ENCODE measurements around the gene CD40.

Gene CD40

GRCh38 chr20:46148313-46149208, 30.4 kb downstream of the CD40 start:
- no peak for DNase-seq (ENCODE audit: low read depth in 2 of 2)

GRCh38 chr20:46150943-46151342, 32.8 kb downstream of the CD40 start:
- DNase-seq (ENCODE audit: low read depth in 2 of 2), result no peak

GRCh38 chr20:46151936-46152335, 33.8 kb downstream of the CD40 start:
- DNase-seq (ENCODE audit: low read depth in 2 of 2), result peak in 1 of 2 donors; percentile 10

- no peak for DNase-seq (ENCODE audit: low read depth in 2 of 2)
Observed at GRCh38 chr20:46152824-46153586, 34.9 kb downstream of the CD40 start.

GRCh38 chr20:46154305-46154704, 36.2 kb downstream of the CD40 start:
- DNase-seq (ENCODE audit: low read depth in 2 of 2), result no peak

- DNase-seq (ENCODE audit: low read depth in 2 of 2), result no peak
Observed at GRCh38 chr20:46154796-46155195, 36.7 kb downstream of the CD40 start.

GRCh38 chr20:46156065-46156464, 38.0 kb downstream of the CD40 start:
- no peak for DNase-seq (ENCODE audit: low read depth in 2 of 2)

GRCh38 chr20:46157076-46157592, 39.0 kb downstream of the CD40 start:
- no peak for DNase-seq (ENCODE audit: low read depth in 2 of 2)

GRCh38 chr20:46157625-46158024, 39.5 kb downstream of the CD40 start:
- DNase-seq (ENCODE audit: low read depth in 2 of 2), result no peak

GRCh38 chr20:46158476-46158987, 40.4 kb downstream of the CD40 start:
- DNase-seq (ENCODE audit: low read depth in 2 of 2), result no peak

- no peak for DNase-seq (ENCODE audit: low read depth in 2 of 2)
Observed at GRCh38 chr20:46159101-46159897, 41.2 kb downstream of the CD40 start.

GRCh38 chr20:46160661-46161060, 42.5 kb downstream of the CD40 start:
- DNase-seq (ENCODE audit: low read depth in 2 of 2), result no peak

GRCh38 chr20:46161921-46162320, 43.8 kb downstream of the CD40 start:
- no peak for DNase-seq (ENCODE audit: low read depth in 2 of 2)

- DNase-seq (ENCODE audit: low read depth in 2 of 2), result no peak
Observed at GRCh38 chr20:46164254-46164653, 46.1 kb downstream of the CD40 start.

GRCh38 chr20:46167080-46167479, 49.0 kb downstream of the CD40 start:
- DNase-seq (ENCODE audit: low read depth in 2 of 2), result no peak

GRCh38 chr20:46168438-46168837, 50.3 kb downstream of the CD40 start:
- DNase-seq (ENCODE audit: low read depth in 2 of 2), result no peak

- DNase-seq (ENCODE audit: low read depth in 2 of 2), result no peak
Observed at GRCh38 chr20:46169245-46170171, 51.4 kb downstream of the CD40 start.

GRCh38 chr20:46171476-46171875, 53.4 kb downstream of the CD40 start:
- no peak for DNase-seq (ENCODE audit: low read depth in 2 of 2)

GRCh38 chr20:46171909-46172308, 53.8 kb downstream of the CD40 start:
- no peak for DNase-seq (ENCODE audit: low read depth in 2 of 2)

- DNase-seq (ENCODE audit: low read depth in 2 of 2), result no peak
Observed at GRCh38 chr20:46172455-46172854, 54.3 kb downstream of the CD40 start.

Measured in activated CD4-positive, alpha-beta T cell treated with anti-CD3 and anti-CD28 coated beads for 24 hours (primary cell).